ENCODE data around the gene DPM2.

The DPM2 gene

GRCh38 chr9:127895811-127896210 is 41.8 kb downstream of the DPM2 start:
- no peak for TF ChIP-seq CTCF (IDR thresholded peaks at IDR 0.05; ENCODE audit: low read depth, low read length)
- no peak for DNase-seq (ENCODE audit: low read depth in 2 of 2)
- H3K4me3 ChIP-seq (replicated peaks in 1 of 2; ENCODE audit: low read depth in 2 of 2, low read length in 2 of 2) = no peak overlapping the region

- H3K4me3 ChIP-seq (replicated peaks in 1 of 2; ENCODE audit: low read depth in 2 of 2, low read length in 2 of 2) = no peak overlapping the region
- no peak for TF ChIP-seq CTCF (IDR thresholded peaks at IDR 0.05; ENCODE audit: low read depth, low read length)
- no peak for DNase-seq (ENCODE audit: low read depth in 2 of 2)
Observed at GRCh38 chr9:127893392-127893791, 44.3 kb downstream of the DPM2 start.

GRCh38 chr9:127892831-127893230 is 44.8 kb downstream of the DPM2 start:
- no peak for DNase-seq (ENCODE audit: low read depth in 2 of 2)
- H3K4me3 ChIP-seq (replicated peaks in 1 of 2; ENCODE audit: low read depth in 2 of 2, low read length in 2 of 2) = no peak overlapping the region
- TF ChIP-seq CTCF (IDR thresholded peaks at IDR 0.05; ENCODE audit: low read depth, low read length) = no peak

- H3K4me3 ChIP-seq (replicated peaks in 1 of 2; ENCODE audit: low read depth in 2 of 2, low read length in 2 of 2) = no peak overlapping the region
- no peak for DNase-seq (ENCODE audit: low read depth in 2 of 2)
- TF ChIP-seq CTCF (IDR thresholded peaks at IDR 0.05; ENCODE audit: low read depth, low read length) = no peak
Observed at GRCh38 chr9:127890053-127890452, 47.6 kb downstream of the DPM2 start.

GRCh38 chr9:127887792-127888191 is 49.9 kb downstream of the DPM2 start:
- H3K4me3 ChIP-seq (replicated peaks in 1 of 2; ENCODE audit: low read depth in 2 of 2, low read length in 2 of 2) = no peak overlapping the region
- peak; percentile 32 for TF ChIP-seq CTCF (IDR thresholded peaks at IDR 0.05; ENCODE audit: low read depth, low read length)
- DNase-seq (ENCODE audit: low read depth in 2 of 2) = no peak

GRCh38 chr9:127886401-127886972 is 51.2 kb downstream of the DPM2 start:
- TF ChIP-seq CTCF (IDR thresholded peaks at IDR 0.05; ENCODE audit: low read depth, low read length) = no peak
- no peak overlapping the region for H3K4me3 ChIP-seq (replicated peaks in 1 of 2; ENCODE audit: low read depth in 2 of 2, low read length in 2 of 2)
- DNase-seq (ENCODE audit: low read depth in 2 of 2) = no peak
